ENCODE results near the gene HILPDA. TPM values are rescaled to one million over a fixed set of nuclear protein-coding genes. Genes with fewer than 3 reads are reported as not detected.

HILPDA gene
- polyA plus RNA-seq, 1 donor (not counting 4 experiments of a cell fraction or from before 2014, with no cell fraction given) = 17.9 TPM

GRCh38 chr7:128431754-128432153, 23.9 kb upstream of the HILPDA start:
- no peak for TF ChIP-seq EZH2 (IDR thresholded peaks at IDR 0.05; ENCODE audit: low read length)
- no peak for TF ChIP-seq CTCF (optimal IDR thresholded peaks at IDR 0.05 in 1 of 3, IDR thresholded peaks at IDR 0.05 in 1 of 3, conservative IDR thresholded peaks at IDR 0.05 in 1 of 3; ENCODE audit: extremely low read depth in 1 of 3, insufficient read depth in 2 of 3, low read length in 3 of 3)
- dilution Hi-C loops (cut with MboI; ENCODE audit: extremely low pct_ligation_motif_present, low sequenced_read_pairs) = no loop called here
- no peak overlapping the region for H3K27ac ChIP-seq (ENCODE audit: control insufficient read depth, insufficient read depth, low read length)

DNA sequence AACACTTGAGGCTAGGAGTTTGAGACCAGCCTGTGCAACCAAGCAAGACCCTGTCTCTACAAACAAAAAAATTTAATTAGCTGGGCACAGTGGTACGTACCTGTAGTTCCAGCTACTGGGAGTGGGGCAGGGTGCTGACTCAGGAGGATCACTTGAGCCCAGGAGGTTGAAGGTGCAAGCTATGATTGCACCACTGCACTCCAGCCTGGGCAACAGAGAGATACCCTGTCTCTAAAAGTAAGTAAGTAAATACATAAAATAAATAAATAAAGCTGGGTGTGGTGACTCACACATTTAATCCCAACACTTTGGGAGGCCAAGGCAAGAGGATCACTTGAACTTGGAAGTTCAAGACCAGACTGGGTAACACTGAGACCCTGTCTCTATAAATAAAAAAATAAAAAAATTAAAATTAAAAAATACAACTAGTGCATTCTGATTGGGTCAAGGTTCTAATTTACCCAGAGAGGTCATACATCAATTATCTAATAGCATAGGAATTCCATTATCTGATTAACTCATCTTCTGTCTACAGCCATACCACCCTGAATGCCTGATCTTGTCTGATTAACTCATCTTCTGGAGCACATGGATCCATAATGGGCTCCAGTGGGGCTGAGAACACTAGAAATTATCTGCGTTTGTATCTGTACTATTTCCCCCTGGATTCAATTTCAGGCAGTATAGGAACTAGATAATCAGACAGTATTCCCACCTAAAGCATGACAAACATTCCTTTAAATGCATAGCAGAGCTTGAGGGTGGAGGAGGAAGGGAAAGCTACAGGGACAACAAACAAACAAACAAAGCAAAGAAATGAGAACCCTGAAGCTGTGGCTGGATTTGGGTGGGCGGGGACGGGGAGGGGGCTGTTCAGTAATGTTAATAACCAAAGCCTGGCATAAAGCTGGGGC, 21.0 kb upstream of the HILPDA start:
- H3K36me3 ChIP-seq (ENCODE audit: control insufficient read depth in 2 of 2, extremely low read depth in 1 of 2, insufficient read depth in 2 of 2, low read length in 2 of 2) = no peaks in the 10 kb centered on the region
- DNase-seq (ENCODE audit: low read depth, low spot score) (no peak), FAIRE-seq (no peak)
- H4K20me1 ChIP-seq (ENCODE audit: control insufficient read depth, extremely low read depth, insufficient read depth, low read length) = no peaks in the 10 kb centered on the region
- H3K4me1 ChIP-seq (ENCODE audit: control insufficient read depth, extremely low read depth, insufficient read depth, low read length) = no peaks in the 10 kb centered on the region
- TF ChIP-seq EZH2 (IDR thresholded peaks at IDR 0.05; ENCODE audit: low read length) (no peak), CTCF (optimal IDR thresholded peaks at IDR 0.05 in 1 of 3, IDR thresholded peaks at IDR 0.05 in 1 of 3, conservative IDR thresholded peaks at IDR 0.05 in 1 of 3; ENCODE audit: extremely low read depth in 1 of 3, insufficient read depth in 2 of 3, low read length in 3 of 3) (no peak)
- H3K9me3 ChIP-seq (ENCODE audit: control insufficient read depth, low read depth, low read length) = no peaks in the 10 kb centered on the region
- no peak overlapping the region for H2AFZ ChIP-seq (ENCODE audit: control insufficient read depth, low read length)
- dilution Hi-C loops (cut with MboI; ENCODE audit: extremely low pct_ligation_motif_present, low sequenced_read_pairs) = no loop called here
- no peaks in the 10 kb centered on the region for H3K9me1 ChIP-seq (ENCODE audit: control insufficient read depth, extremely low read depth, insufficient read depth, low read length)
- H3K27ac ChIP-seq (ENCODE audit: control insufficient read depth, insufficient read depth, low read length) = no peak overlapping the region
- H3K4me2 ChIP-seq (ENCODE audit: control insufficient read depth, extremely low read depth, insufficient read depth, low read depth, low read length) = no peak overlapping the region
- no peaks in the 10 kb centered on the region for H3K79me2 ChIP-seq (ENCODE audit: control insufficient read depth, insufficient read depth, low read length)
- H3K9ac ChIP-seq (ENCODE audit: control insufficient read depth, extremely low read depth, insufficient read depth, low read length) = no peak overlapping the region
- H3K27me3 ChIP-seq (ENCODE audit: control insufficient read depth, extremely low read depth, insufficient read depth, low read length) = no peaks in the 10 kb centered on the region
- H3K4me3 ChIP-seq (ENCODE audit: control insufficient read depth in 2 of 3, extremely low read depth in 1 of 3, insufficient read depth in 2 of 3, low read depth in 1 of 3, low read length in 3 of 3) = no peak overlapping the region

More at GRCh38 chr7:128431754-128432153, 23.9 kb upstream of the HILPDA start:
- H3K4me2 ChIP-seq (ENCODE audit: control insufficient read depth, extremely low read depth, insufficient read depth, low read depth, low read length) = no peak overlapping the region
- no peak overlapping the region for H3K9ac ChIP-seq (ENCODE audit: control insufficient read depth, extremely low read depth, insufficient read depth, low read length)
- no peak overlapping the region for H2AFZ ChIP-seq (ENCODE audit: control insufficient read depth, low read length)
- H3K4me1 ChIP-seq (ENCODE audit: control insufficient read depth, extremely low read depth, insufficient read depth, low read length) = no peaks in the 10 kb centered on the region
- FAIRE-seq (no peak), DNase-seq (ENCODE audit: low read depth, low spot score) (no peak)
- H3K27me3 ChIP-seq (ENCODE audit: control insufficient read depth, extremely low read depth, insufficient read depth, low read length) = no peaks in the 10 kb centered on the region
- H3K4me3 ChIP-seq (ENCODE audit: control insufficient read depth in 2 of 3, extremely low read depth in 1 of 3, insufficient read depth in 2 of 3, low read depth in 1 of 3, low read length in 3 of 3) = no peak overlapping the region
- no peaks in the 10 kb centered on the region for H3K9me1 ChIP-seq (ENCODE audit: control insufficient read depth, extremely low read depth, insufficient read depth, low read length)
- H4K20me1 ChIP-seq (ENCODE audit: control insufficient read depth, extremely low read depth, insufficient read depth, low read length) = no peaks in the 10 kb centered on the region
- H3K79me2 ChIP-seq (ENCODE audit: control insufficient read depth, insufficient read depth, low read length) = no peaks in the 10 kb centered on the region
- H3K36me3 ChIP-seq (ENCODE audit: control insufficient read depth in 2 of 2, extremely low read depth in 1 of 2, insufficient read depth in 2 of 2, low read length in 2 of 2) = no peaks in the 10 kb centered on the region
- no peaks in the 10 kb centered on the region for H3K9me3 ChIP-seq (ENCODE audit: control insufficient read depth, low read depth, low read length)

Measured in keratinocyte (primary cell).